ENCODE results near the gene RASSF3.
"Not testable (repeated sequence)": the region's sequence is repeated elsewhere in the genome, so short reads cannot be mapped to it uniquely, and the experiment has no call there.

RASSF3 gene

DNA sequence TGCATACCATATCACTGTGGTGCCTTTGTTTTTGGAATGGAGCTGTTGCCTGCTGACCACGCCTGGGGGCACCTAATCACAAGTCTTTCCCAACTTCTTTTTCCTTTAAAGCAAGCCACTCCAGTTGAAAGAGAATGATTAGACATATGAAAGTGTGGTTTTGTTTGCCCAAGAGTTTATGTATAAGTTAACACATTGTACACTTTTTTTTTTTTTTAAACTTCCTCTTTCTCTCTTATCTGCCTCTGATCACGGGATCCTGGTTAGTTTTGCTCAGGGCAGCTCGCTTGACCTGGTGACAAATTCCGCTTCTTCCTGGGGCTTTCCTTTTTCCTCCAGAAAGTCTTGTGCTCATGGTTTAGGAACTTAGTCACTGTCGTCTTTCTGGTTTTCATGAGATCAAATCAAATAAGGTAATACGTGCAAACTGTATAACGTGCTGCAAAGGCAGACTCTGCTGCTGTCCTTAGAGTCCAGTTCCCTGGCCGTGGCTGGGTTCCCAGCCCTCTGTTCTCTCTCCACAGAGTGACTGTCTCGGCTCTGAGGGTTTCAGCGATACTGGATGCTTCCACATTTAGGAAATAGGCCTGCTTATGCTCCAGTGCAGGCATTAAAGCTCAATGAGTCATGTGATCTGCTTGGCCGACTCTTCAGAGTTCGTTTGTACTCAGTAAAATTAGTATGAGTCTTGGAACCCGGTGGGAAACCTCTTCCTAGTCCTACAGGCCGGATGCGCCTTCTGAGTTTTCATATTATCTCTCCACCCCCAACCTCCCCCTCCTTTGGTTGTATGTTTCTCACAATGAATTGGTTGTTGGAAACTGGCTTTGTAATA lies 15.2 kb downstream of the RASSF3 start:
- ATAC-seq (ENCODE audit: insufficient read depth, low read depth) (peak; percentile 31; the same call in 1 of the 3 replicates), DNase-seq (no peak)
- Histone ChIP-seq H2AFZ (ENCODE audit: low read depth, low read length) (no peak overlapping the region), H3K4me2 (ENCODE audit: insufficient read depth, low read length) (no peak overlapping the region), H3K4me3 (ENCODE audit: low read depth in 1 of 2, low read length in 2 of 2) (no peak overlapping the region), H3K4me1 (ENCODE audit: insufficient read depth, low read length) (no peaks in the 10 kb centered on the region), H3K9ac (ENCODE audit: low read depth, low read length) (no peak overlapping the region), H3K36me3 (ENCODE audit: insufficient read depth, low read length) (peaks cover 3% of the 10 kb centered on the region; the same call in 1 of the 2 replicates), H3K9me3 (ENCODE audit: insufficient read depth, low read length, severe bottlenecking) (no peaks in the 10 kb centered on the region), H3K79me2 (ENCODE audit: insufficient read depth, low read length) (peaks cover 86% of the 10 kb centered on the region), H4K20me1 (ENCODE audit: insufficient read depth, low read length) (peaks cover 17% of the 10 kb centered on the region; the same call in 1 of the 2 replicates), H3K27me3 (ENCODE audit: insufficient read depth, low read length, poor library complexity) (no peaks in the 10 kb centered on the region), H3K27ac (ENCODE audit: low read length) (no peak overlapping the region)
- TF ChIP-seq EZH2 (IDR thresholded peaks at IDR 0.05; ENCODE audit: borderline replicate concordance, low read depth, low read length, severe bottlenecking), result no peak
- TF ChIP-seq, protein P1, sequence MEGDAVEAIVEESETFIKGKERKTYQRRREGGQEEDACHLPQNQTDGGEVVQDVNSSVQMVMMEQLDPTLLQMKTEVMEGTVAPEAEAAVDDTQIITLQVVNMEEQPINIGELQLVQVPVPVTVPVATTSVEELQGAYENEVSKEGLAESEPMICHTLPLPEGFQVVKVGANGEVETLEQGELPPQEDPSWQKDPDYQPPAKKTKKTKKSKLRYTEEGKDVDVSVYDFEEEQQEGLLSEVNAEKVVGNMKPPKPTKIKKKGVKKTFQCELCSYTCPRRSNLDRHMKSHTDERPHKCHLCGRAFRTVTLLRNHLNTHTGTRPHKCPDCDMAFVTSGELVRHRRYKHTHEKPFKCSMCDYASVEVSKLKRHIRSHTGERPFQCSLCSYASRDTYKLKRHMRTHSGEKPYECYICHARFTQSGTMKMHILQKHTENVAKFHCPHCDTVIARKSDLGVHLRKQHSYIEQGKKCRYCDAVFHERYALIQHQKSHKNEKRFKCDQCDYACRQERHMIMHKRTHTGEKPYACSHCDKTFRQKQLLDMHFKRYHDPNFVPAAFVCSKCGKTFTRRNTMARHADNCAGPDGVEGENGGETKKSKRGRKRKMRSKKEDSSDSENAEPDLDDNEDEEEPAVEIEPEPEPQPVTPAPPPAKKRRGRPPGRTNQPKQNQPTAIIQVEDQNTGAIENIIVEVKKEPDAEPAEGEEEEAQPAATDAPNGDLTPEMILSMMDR (IDR thresholded peaks at IDR 0.05; ENCODE audit: borderline replicate concordance, extremely low read depth, low read length, poor library complexity, severe bottlenecking), result no peak

DNA sequence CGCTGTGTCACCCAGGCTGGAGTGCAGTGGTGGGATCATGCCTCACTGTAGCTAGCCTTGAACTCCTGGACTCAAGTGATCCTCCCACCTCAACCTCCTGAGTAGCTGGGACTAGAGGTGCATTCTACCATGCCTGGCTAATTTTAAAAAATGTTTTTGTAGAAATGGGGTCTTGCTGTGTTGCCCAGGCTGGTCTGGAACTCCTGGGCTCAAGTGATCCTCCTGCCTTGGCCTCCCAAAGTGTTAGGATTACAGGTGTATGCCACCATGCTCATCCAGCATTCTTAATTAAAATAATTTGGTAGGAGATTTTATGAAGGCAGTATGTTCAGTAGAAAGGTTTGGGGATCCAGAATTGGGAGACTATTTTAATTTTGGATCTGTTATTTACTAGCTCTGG lies 16.3 kb downstream of the RASSF3 start:
- H3K9me3 ChIP-seq (ENCODE audit: insufficient read depth, low read length, severe bottlenecking); H2AFZ ChIP-seq (ENCODE audit: low read depth, low read length); H3K27me3 ChIP-seq (ENCODE audit: insufficient read depth, low read length, poor library complexity); H3K4me2 ChIP-seq (ENCODE audit: insufficient read depth, low read length); DNase-seq; H3K4me1 ChIP-seq (ENCODE audit: insufficient read depth, low read length); H3K27ac ChIP-seq (ENCODE audit: low read length); H3K9ac ChIP-seq (ENCODE audit: low read depth, low read length); H3K36me3 ChIP-seq (ENCODE audit: insufficient read depth, low read length); H3K4me3 ChIP-seq (ENCODE audit: low read depth in 1 of 2, low read length in 2 of 2); ATAC-seq (ENCODE audit: insufficient read depth, low read depth): not testable (repeated sequence)
- H3K79me2 ChIP-seq (ENCODE audit: insufficient read depth, low read length), result peaks cover 87% of the 10 kb centered on the region
- peaks cover 17% of the 10 kb centered on the region; the same call in 1 of the 2 replicates for H4K20me1 ChIP-seq (ENCODE audit: insufficient read depth, low read length)

- no peak overlapping the region for H3K4me3 ChIP-seq (ENCODE audit: low read depth in 1 of 2, low read length in 2 of 2)
- no peaks in the 10 kb centered on the region for H3K9me3 ChIP-seq (ENCODE audit: insufficient read depth, low read length, severe bottlenecking)
- H3K4me2 ChIP-seq (ENCODE audit: insufficient read depth, low read length), result no peak overlapping the region
- ATAC-seq (ENCODE audit: insufficient read depth, low read depth) (no peak), DNase-seq (no peak)
- no peaks in the 10 kb centered on the region for H3K27me3 ChIP-seq (ENCODE audit: insufficient read depth, low read length, poor library complexity)
- no peaks in the 10 kb centered on the region for H3K4me1 ChIP-seq (ENCODE audit: insufficient read depth, low read length)
- peaks cover 86% of the 10 kb centered on the region for H3K79me2 ChIP-seq (ENCODE audit: insufficient read depth, low read length)
- peaks cover 20% of the 10 kb centered on the region; the same call in 1 of the 2 replicates for H4K20me1 ChIP-seq (ENCODE audit: insufficient read depth, low read length)
- no peak for TF ChIP-seq EZH2 (IDR thresholded peaks at IDR 0.05; ENCODE audit: borderline replicate concordance, low read depth, low read length, severe bottlenecking)
- TF ChIP-seq, protein P1 (IDR thresholded peaks at IDR 0.05; ENCODE audit: borderline replicate concordance, extremely low read depth, low read length, poor library complexity, severe bottlenecking), result no peak
- no peak overlapping the region for H2AFZ ChIP-seq (ENCODE audit: low read depth, low read length)
- H3K36me3 ChIP-seq (ENCODE audit: insufficient read depth, low read length), result peaks cover 3% of the 10 kb centered on the region; the same call in 1 of the 2 replicates
- H3K9ac ChIP-seq (ENCODE audit: low read depth, low read length), result no peak overlapping the region
- no peak overlapping the region for H3K27ac ChIP-seq (ENCODE audit: low read length)
Observed at GRCh38 chr12:64627771-64628170, 17.5 kb downstream of the RASSF3 start.

DNA sequence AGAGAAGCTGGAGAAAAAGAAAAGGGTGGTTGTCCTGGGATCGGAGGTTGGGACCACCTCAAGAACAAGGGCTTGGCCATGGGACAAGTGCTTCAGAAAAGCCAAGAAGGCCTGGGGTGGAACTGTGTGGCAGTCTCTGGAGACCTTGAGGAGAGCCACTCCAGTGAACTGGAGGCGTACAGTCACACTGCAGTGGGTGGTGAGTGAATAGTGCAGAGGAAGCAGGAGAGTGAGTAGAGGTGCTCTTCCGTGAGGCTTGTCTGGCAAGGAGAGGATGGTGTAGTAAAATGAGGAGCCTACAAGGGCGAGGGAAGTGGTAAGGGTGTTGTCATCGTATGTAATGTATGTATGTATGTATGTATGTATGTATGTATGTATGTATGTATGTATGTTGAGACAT lies 20.9 kb downstream of the RASSF3 start:
- ATAC-seq (ENCODE audit: insufficient read depth, low read depth) (no peak), DNase-seq (no peak)
- H3K4me3 ChIP-seq (ENCODE audit: low read depth in 1 of 2, low read length in 2 of 2), result no peak overlapping the region
- peaks cover 78% of the 10 kb centered on the region for H3K79me2 ChIP-seq (ENCODE audit: insufficient read depth, low read length)
- no peaks in the 10 kb centered on the region for H3K4me1 ChIP-seq (ENCODE audit: insufficient read depth, low read length)
- no peak overlapping the region for H3K4me2 ChIP-seq (ENCODE audit: insufficient read depth, low read length)
- no peaks in the 10 kb centered on the region for H3K27me3 ChIP-seq (ENCODE audit: insufficient read depth, low read length, poor library complexity)
- no peaks in the 10 kb centered on the region for H3K9me3 ChIP-seq (ENCODE audit: insufficient read depth, low read length, severe bottlenecking)
- peaks cover 11% of the 10 kb centered on the region; the same call in 1 of the 2 replicates for H4K20me1 ChIP-seq (ENCODE audit: insufficient read depth, low read length)
- H3K9ac ChIP-seq (ENCODE audit: low read depth, low read length), result no peak overlapping the region
- no peak overlapping the region for H3K27ac ChIP-seq (ENCODE audit: low read length)
- no peak overlapping the region for H2AFZ ChIP-seq (ENCODE audit: low read depth, low read length)
- H3K36me3 ChIP-seq (ENCODE audit: insufficient read depth, low read length), result no peaks in the 10 kb centered on the region
- no peak for TF ChIP-seq EZH2 (IDR thresholded peaks at IDR 0.05; ENCODE audit: borderline replicate concordance, low read depth, low read length, severe bottlenecking)
- TF ChIP-seq, protein P1 (IDR thresholded peaks at IDR 0.05; ENCODE audit: borderline replicate concordance, extremely low read depth, low read length, poor library complexity, severe bottlenecking), result no peak

Measured in DND-41 (cell line).